Adrenal gland (tissue), 12 donors: Measurements from ENCODE around the gene FAM180A. TPM values are rescaled to one million over a fixed set of nuclear protein-coding genes. Genes with fewer than 3 reads are reported as not detected.

Experiments used
- DNase-seq, 7 donors: peaks; one replicate each; pipeline ENCODE4 v3.0.0-alpha.2; 2019 to 2020
- H3K27ac ChIP-seq, 5 donors: fragments of 200-600 bp; sonication (generic) in 4 of 5; 1 replicate in 3 of 5; 2 replicates in 2 of 5; pipeline versions ENCODE4 v1.5.1 to v1.8.0; 2016 to 2020; ENCODE audit warnings: mild to moderate bottlenecking in 1 of 5
- H3K27me3 ChIP-seq: fragments of 200-600 bp; 2 replicates; pipeline ENCODE4 v1.8.0; 2021
- H3K36me3 ChIP-seq, 2 donors: fragments of 200-600 bp; replicated peaks in 1 of 2; 1 replicate in 1 of 2; 2 replicates in 1 of 2; pipeline versions ENCODE4 v1.5.1 to v1.8.0; 2018 to 2022
- H3K4me1 ChIP-seq, 2 donors: fragments of 200-600 bp; replicated peaks in 1 of 2; 1 replicate in 1 of 2; 2 replicates in 1 of 2; pipeline versions ENCODE4 v1.5.1 to v1.8.0; 2018 to 2021
- H3K4me3 ChIP-seq, 4 donors: fragments of 200-600 bp; sonication (generic) in 3 of 4; one replicate each; pipeline ENCODE4 v1.5.1; 2016 to 2018
- H3K9me3 ChIP-seq, 3 donors: fragments of 200-600 bp; sonication (generic) in 1 of 3; replicated peaks in 1 of 3; 1 replicate in 2 of 3; 2 replicates in 1 of 3; pipeline versions ENCODE4 v1.5.1 to v1.8.0; 2016 to 2021
- POLR2A ChIP-seq, 2 donors: fragments of 450-650 bp; IDR thresholded peaks; one replicate each; pipeline ENCODE4 v1.6.1; 2017; ENCODE audit warnings: antibody characterized with exemption in 2 of 2, mild to moderate bottlenecking in 2 of 2, moderate library complexity in 1 of 2
- WGBS, 4 donors: extraction: QIAGEN DNeasy Blood & Tissue Kit in 2 of 4; methylation state at CpG; one replicate each; pipeline versions ENCODE4 v1.1.5 to v1.1.7; 2013 to 2017; 5-methylcytosine and 5-hydroxymethylcytosine counted together
- intact Hi-C, 2 donors: fragments of 100-400 bp; cut with DNase I; formaldehyde crosslinking; loops; one replicate each; pipeline versions ENCODE4 v1.14.1 to v1.15.0; 2022 to 2023
- polyA plus RNA-seq, 3 donors: library from polyadenylated mRNA; stranded (reverse); fragments of 200-250 nt in 2 of 3; fragments of 350-450 nt in 1 of 3; fragmentation: Illumina TruSeq in 1 of 3; extraction: RNeasy Lipid Tissue Mini Kit (QIAGEN cat#74804) in 1 of 3; gene quantifications; one replicate each; pipeline ENCODE4 v1.2.3, GENCODE V29; 2013 to 2014
- total RNA-seq, 9 donors: library from RNA; depleted of rRNA in 4 of 9; stranded (reverse); fragments of >200 nt in 4 of 9; fragments of 120-200 nt in 1 of 9; fragmentation: NEBNext Ultra II Directional in 1 of 9; extraction: Animal tissue kit (Norgen Biotek cat#: 25700) in 1 of 9; gene quantifications; one replicate each; pipeline versions ENCODE4 v1.1.0 to v1.2.4, GENCODE V29; 2013 to 2023
- TF ChIP-seq, protein P1 (sequence below), 6 experiments: fragments of 450-650 bp in 4 of 6; fragments of 200-600 bp in 2 of 6; sonication (generic) in 1 of 6; IDR thresholded peaks; 1 replicate in 5 of 6; 2 replicates in 1 of 6; pipeline versions ENCODE4 v1.5.1 to v1.8.0; 2016 to 2021; ENCODE audit warnings: antibody characterized with exemption in 6 of 6, mild to moderate bottlenecking in 2 of 6, moderate library complexity in 1 of 6
- donor health status: healthy with polysubstance abuse.
- donor health status: Bipolar disorder and iron deficiency.
- donor health status: DM: yes; HTN: yes; CAD: no.
- donor health status: DM: no; HTN: no; CAD: no.
- donor health status: DM: no; HTN: no; CAD: no.
- donor health status: DM: yes; HTN: yes; CAD: no.

FAM180A gene
- total and polyA plus RNA-seq, 12 donors = 0.17 to 20.4 (median 4.0) TPM

DNA sequence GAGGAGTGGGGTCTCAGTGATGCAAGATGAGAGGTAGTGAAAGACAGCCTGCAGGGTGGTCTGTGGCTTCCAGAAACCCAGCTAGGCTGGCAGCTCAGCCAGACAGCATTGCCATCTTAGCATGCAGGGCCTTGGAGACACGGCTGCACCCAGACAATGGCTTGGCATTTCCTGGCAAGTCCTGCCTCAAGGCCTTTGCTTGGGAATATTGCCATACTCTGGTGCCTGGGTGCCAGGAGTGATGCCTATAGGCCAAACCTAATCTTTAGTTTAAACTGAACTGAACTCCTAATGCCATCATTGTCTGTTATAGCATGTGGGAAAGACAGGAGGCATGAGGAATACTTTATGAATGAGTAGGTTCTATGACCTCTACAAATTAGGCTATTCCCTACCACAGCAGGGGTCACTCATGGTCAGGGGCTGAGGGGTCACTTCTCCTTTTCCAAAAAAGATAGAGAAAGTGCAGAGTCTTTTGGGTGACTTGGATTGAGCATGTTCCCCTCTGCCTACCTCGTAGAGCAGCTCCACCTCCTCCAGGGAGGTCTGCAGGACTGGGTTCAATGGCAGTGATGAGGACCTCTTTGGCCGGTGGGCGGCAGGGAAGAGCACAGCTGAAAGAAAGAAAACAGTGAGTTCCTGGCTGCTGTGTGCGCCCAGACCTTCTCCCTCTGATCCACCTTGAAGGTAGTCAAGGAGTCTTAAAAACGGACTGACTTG is 11.9 kb downstream of the FAM180A start:
- no peaks in the 10 kb centered on the region for H3K4me1 ChIP-seq
- no peak overlapping the region for H3K4me3 ChIP-seq
- no peak for TF ChIP-seq POLR2A (IDR thresholded peaks at IDR 0.05)
- TF ChIP-seq, protein P1, sequence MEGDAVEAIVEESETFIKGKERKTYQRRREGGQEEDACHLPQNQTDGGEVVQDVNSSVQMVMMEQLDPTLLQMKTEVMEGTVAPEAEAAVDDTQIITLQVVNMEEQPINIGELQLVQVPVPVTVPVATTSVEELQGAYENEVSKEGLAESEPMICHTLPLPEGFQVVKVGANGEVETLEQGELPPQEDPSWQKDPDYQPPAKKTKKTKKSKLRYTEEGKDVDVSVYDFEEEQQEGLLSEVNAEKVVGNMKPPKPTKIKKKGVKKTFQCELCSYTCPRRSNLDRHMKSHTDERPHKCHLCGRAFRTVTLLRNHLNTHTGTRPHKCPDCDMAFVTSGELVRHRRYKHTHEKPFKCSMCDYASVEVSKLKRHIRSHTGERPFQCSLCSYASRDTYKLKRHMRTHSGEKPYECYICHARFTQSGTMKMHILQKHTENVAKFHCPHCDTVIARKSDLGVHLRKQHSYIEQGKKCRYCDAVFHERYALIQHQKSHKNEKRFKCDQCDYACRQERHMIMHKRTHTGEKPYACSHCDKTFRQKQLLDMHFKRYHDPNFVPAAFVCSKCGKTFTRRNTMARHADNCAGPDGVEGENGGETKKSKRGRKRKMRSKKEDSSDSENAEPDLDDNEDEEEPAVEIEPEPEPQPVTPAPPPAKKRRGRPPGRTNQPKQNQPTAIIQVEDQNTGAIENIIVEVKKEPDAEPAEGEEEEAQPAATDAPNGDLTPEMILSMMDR (IDR thresholded peaks at IDR 0.05) = no peak
- no peaks in the 10 kb centered on the region for H3K36me3 ChIP-seq
- 77 to 90% (median 83%) methylated on average over 6 of the region's 6 CpGs for WGBS, 4 donors
- H3K27ac ChIP-seq = no peak overlapping the region
- intact Hi-C loops = no loop called here
- DNase-seq = peak in 4 of 7 donors; percentile 21 to 49 (median 36)
- no peaks in the 10 kb centered on the region for H3K27me3 ChIP-seq
- H3K9me3 ChIP-seq = no peaks in the 10 kb centered on the region

- DNase-seq = no peak
- H3K9me3 ChIP-seq = no peaks in the 10 kb centered on the region
- no peak overlapping the region for H3K4me3 ChIP-seq
- H3K36me3 ChIP-seq = no peaks in the 10 kb centered on the region
- H3K4me1 ChIP-seq = no peaks in the 10 kb centered on the region
- intact Hi-C loops = no loop called here
- 89 to 97% (median 91%) methylated on average over 1 of the region's 1 CpG for WGBS, 4 donors
- TF ChIP-seq, protein P1 (IDR thresholded peaks at IDR 0.05) = no peak
- no peak for TF ChIP-seq POLR2A (IDR thresholded peaks at IDR 0.05)
- no peak overlapping the region for H3K27ac ChIP-seq
- no peaks in the 10 kb centered on the region for H3K27me3 ChIP-seq
Measured at GRCh38 chr7:135734343-135734689, 14.3 kb downstream of the FAM180A start.

DNA sequence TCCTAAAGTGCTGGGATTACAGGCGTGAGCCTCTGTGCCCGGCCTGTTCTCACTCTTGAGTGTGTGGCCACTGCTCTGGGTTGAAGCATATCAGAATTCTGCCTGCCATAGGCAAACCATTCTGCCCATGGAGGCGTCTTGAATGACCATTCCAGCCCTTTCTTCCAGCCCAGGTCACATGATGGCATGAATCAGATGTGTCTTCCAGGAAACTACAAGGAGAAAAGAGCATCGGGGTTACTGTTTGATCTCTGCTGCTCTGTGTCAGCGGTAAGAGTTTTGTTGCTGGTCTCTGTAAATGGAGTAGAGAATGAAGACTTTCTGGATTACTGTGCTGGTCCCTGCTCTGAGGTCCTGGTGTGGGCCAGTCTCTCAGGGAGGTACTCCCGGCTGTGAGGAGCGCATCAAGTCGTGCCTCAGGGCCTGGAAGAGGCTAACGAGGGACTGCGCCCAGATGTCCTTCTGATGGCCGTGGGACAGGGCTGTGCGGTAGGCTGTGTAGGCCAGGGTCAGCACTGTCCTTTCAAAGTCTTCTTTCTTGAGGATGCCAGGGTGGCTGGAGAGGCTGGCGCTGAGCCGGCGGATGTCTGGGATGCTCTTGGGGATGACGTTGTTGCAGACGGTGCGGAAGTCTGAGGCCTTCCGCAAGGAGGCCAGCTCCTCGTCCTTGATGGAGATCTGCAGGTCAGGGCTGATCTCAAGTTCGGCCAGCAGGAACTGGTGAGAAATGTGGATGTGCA is 14.8 kb downstream of the FAM180A start:
- intact Hi-C loops = no loop called here
- Histone ChIP-seq H3K4me3 (no peak overlapping the region), H3K4me1 (no peaks in the 10 kb centered on the region), H3K36me3 (no peaks in the 10 kb centered on the region), H3K27me3 (no peaks in the 10 kb centered on the region), H3K27ac (no peak overlapping the region), H3K9me3 (no peaks in the 10 kb centered on the region)
- TF ChIP-seq, protein P1 (IDR thresholded peaks at IDR 0.05) = no peak
- no peak for TF ChIP-seq POLR2A (IDR thresholded peaks at IDR 0.05)
- no peak for DNase-seq
- WGBS, 4 donors = 85 to 92% (median 91%) methylated on average over 10 to 21 of the region's 21 CpGs

DNA sequence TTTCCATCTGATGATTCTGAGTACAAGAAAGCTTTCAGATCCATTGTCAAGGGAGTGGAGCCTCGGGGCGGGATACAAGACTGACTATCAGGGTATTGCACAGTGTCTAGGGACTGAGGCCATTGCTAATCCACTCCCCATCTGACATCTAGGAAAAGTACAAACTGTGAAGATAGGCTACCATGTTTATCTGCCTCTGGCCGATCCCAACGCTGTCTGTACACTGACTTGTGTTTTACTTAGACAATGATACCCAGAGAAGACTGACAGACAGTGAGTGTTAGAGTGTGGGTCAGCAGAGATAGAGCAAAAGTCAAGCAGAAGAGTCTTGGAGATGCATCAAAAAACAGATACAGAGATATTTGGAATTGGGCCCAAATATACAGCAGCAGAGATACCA is 17.5 kb downstream of the FAM180A start:
- intact Hi-C loops = no loop called here
- WGBS, 4 donors = 80 to 94% (median 89%) methylated on average over 4 of the region's 4 CpGs

More for the DNA sequence above, 17.5 kb downstream of the FAM180A start:
- no peaks in the 10 kb centered on the region for H3K36me3 ChIP-seq
- no peak for TF ChIP-seq POLR2A (IDR thresholded peaks at IDR 0.05)
- TF ChIP-seq, protein P1 (IDR thresholded peaks at IDR 0.05) = no peak
- no peak overlapping the region for H3K27ac ChIP-seq
- H3K4me3 ChIP-seq = no peak overlapping the region
- no peak for DNase-seq
- H3K9me3 ChIP-seq = no peaks in the 10 kb centered on the region
- no peaks in the 10 kb centered on the region for H3K4me1 ChIP-seq
- H3K27me3 ChIP-seq = no peaks in the 10 kb centered on the region
